H1 (cell line): ENCODE measurements around the gene ADARB2. TPM values are rescaled to one million over a fixed set of nuclear protein-coding genes. Genes with fewer than 3 reads are reported as not detected.

Experiments used
- CTCF ChIA-PET: fragments of 300-600 bp; sonication (Branson Sonifier 250); formaldehyde crosslinking; loops from one replicate; lab custom pipeline; 2021; ENCODE audit not compliant: partially characterized antibody; lab: Charles Lee
- POLR2A ChIA-PET: fragments of 300-600 bp; sonication (Branson Sonifier 250); formaldehyde crosslinking; loops from one replicate; lab custom pipeline; 2021; ENCODE audit warnings: inconsistent platforms; ENCODE audit not compliant: partially characterized antibody; lab: Charles Lee
- DNase-seq, 2 experiments: peaks; one replicate each; pipeline versions ENCODE4 v3.0.0 to v3.0.0-alpha.2; 2010 to 2022; ENCODE audit warnings: low spot score in 2 of 2, low read depth in 1 of 2, mixed read lengths in 1 of 2
- FAIRE-seq: peaks from 2 replicates; lab custom pipeline; 2011; peaks lifted over from hg19 to GRCh38; lab: Jason Lieb, UNC
- H2AFZ ChIP-seq: 2 replicates; pipeline ENCODE4 v1.8.1; 2012; ENCODE audit warnings: low read length, inconsistent platforms
- H2AK5ac ChIP-seq: 2 replicates; pipeline ENCODE4 v1.6.1; 2013; ENCODE audit warnings: low read depth, low read length
- H2BK120ac ChIP-seq: replicated peaks from 2 replicates; pipeline ENCODE3; 2013; ENCODE audit warnings: low read depth, low read length, inconsistent platforms
- H2BK12ac ChIP-seq: 2 replicates; pipeline ENCODE4 v1.6.1; 2013; ENCODE audit warnings: low read depth, low read length
- H2BK15ac ChIP-seq: 2 replicates; pipeline ENCODE4 v1.6.1; 2013; ENCODE audit warnings: low read length
- H2BK20ac ChIP-seq: 2 replicates; pipeline ENCODE4 v1.6.1; 2013; ENCODE audit warnings: low read length
- H2BK5ac ChIP-seq: 2 replicates; pipeline ENCODE4 v1.6.1; 2013; ENCODE audit warnings: low read depth, low read length
- H3K14ac ChIP-seq: 2 replicates; pipeline ENCODE4 v1.6.1; 2013; ENCODE audit warnings: inconsistent platforms; ENCODE audit not compliant: insufficient read length
- H3K18ac ChIP-seq: 2 replicates; pipeline ENCODE4 v1.6.1; 2013; ENCODE audit warnings: low read length; ENCODE audit errors: extremely low read depth
- H3K23ac ChIP-seq: 2 replicates; pipeline ENCODE4 v1.6.1; 2013; ENCODE audit warnings: inconsistent platforms; ENCODE audit not compliant: insufficient read length
- H3K23me2 ChIP-seq: 2 replicates; pipeline ENCODE4 v1.6.1; 2013; ENCODE audit warnings: low read depth, low read length
- H3K27ac ChIP-seq: 2 replicates; pipeline ENCODE4 v1.6.1; 2011; ENCODE audit warnings: low read depth, low read length, inconsistent platforms
- H3K27me3 ChIP-seq, 4 experiments: replicated peaks in 1 of 4; 1 replicate in 1 of 4; 2 replicates in 3 of 4; pipeline versions ENCODE4 v1.6.1 to v1.8.1; 2011 to 2013; ENCODE audit warnings: low read length in 3 of 4, mild to moderate bottlenecking in 3 of 4, inconsistent platforms in 2 of 4, mixed read lengths in 2 of 4, moderate library complexity in 1 of 4; ENCODE audit not compliant: control insufficient read depth in 3 of 4, insufficient read depth in 3 of 4; ENCODE audit errors: extremely low read depth in 1 of 4
- H3K36me3 ChIP-seq, 4 experiments: 2 replicates each; pipeline versions ENCODE4 v1.6.1 to v1.8.1; 2011 to 2013; ENCODE audit warnings: mild to moderate bottlenecking in 4 of 4, low read length in 3 of 4, moderate library complexity in 2 of 4, control low read depth in 1 of 4, inconsistent platforms in 1 of 4; ENCODE audit not compliant: insufficient read depth in 4 of 4, control insufficient read depth in 2 of 4
- H3K4ac ChIP-seq: replicated peaks from 2 replicates; pipeline ENCODE3; 2013; ENCODE audit warnings: low read length, low read depth, mixed read lengths, inconsistent platforms; ENCODE audit not compliant: insufficient read length
- H3K4me1 ChIP-seq, 4 experiments: replicated peaks in 1 of 4; 1 replicate in 1 of 4; 2 replicates in 3 of 4; pipeline versions ENCODE4 v1.6.1 to v1.8.1; 2011 to 2013; ENCODE audit warnings: low read length in 3 of 4, inconsistent platforms in 2 of 4, mixed read lengths in 1 of 4; ENCODE audit not compliant: insufficient read depth in 4 of 4, control insufficient read depth in 3 of 4
- H3K4me2 ChIP-seq, 2 experiments: 2 replicates each; pipeline versions ENCODE4 v1.6.1 to v1.8.1; 2011 to 2013; ENCODE audit warnings: low read depth in 2 of 2, low read length in 2 of 2, control low read depth in 1 of 2, inconsistent platforms in 1 of 2, mild to moderate bottlenecking in 1 of 2; ENCODE audit not compliant: insufficient read depth in 1 of 2
- H3K4me3 ChIP-seq, 4 experiments: fragments of 200-600, 300-600 bp in 1 of 4; sonication (generic), shearing (Covaris generic), sonication (Bioruptor Twin) in 1 of 4; 2 replicates each; pipeline versions ENCODE4 v1.5.1 to v1.8.1; 2011 to 2016; ENCODE audit warnings: low read length in 4 of 4, low read depth in 3 of 4, control low read depth in 2 of 4, inconsistent platforms in 2 of 4, mild to moderate bottlenecking in 2 of 4, mixed read lengths in 1 of 4, moderate library complexity in 1 of 4; ENCODE audit not compliant: insufficient read depth in 2 of 4; ENCODE audit errors: extremely low read depth in 1 of 4
- H3K56ac ChIP-seq: replicated peaks from 2 replicates; pipeline ENCODE3; 2013; ENCODE audit warnings: low read depth, mild to moderate bottlenecking, mixed read lengths, low read length, inconsistent platforms; ENCODE audit not compliant: insufficient read length
- H3K79me1 ChIP-seq: 2 replicates; pipeline ENCODE4 v1.6.1; 2013; ENCODE audit warnings: low read depth, low read length, control low read depth
- H3K79me2 ChIP-seq, 2 experiments: 2 replicates each; pipeline versions ENCODE4 v1.6.1 to v1.8.1; 2012 to 2013; ENCODE audit warnings: low read length in 2 of 2, mild to moderate bottlenecking in 2 of 2, inconsistent platforms in 1 of 2; ENCODE audit not compliant: insufficient read depth in 2 of 2, control insufficient read depth in 1 of 2
- H3K9ac ChIP-seq, 4 experiments: replicated peaks in 1 of 4; 1 replicate in 1 of 4; 2 replicates in 3 of 4; pipeline versions ENCODE4 v1.6.1 to v1.8.1; 2011 to 2013; ENCODE audit warnings: low read depth in 3 of 4, low read length in 3 of 4, control low read depth in 2 of 4, mild to moderate bottlenecking in 2 of 4, moderate library complexity in 2 of 4, inconsistent platforms in 1 of 4; ENCODE audit errors: extremely low read depth in 1 of 4
- H3K9me3 ChIP-seq, 2 experiments: 2 replicates each; pipeline versions ENCODE4 v1.6.1 to v1.8.1; 2012 to 2013; ENCODE audit warnings: mild to moderate bottlenecking in 2 of 2, moderate library complexity in 2 of 2, control low read depth in 1 of 2, inconsistent platforms in 1 of 2, low read depth in 1 of 2, low read length in 1 of 2, mixed read lengths in 1 of 2; ENCODE audit not compliant: insufficient read depth in 2 of 2
- H4K20me1 ChIP-seq, 2 experiments: replicated peaks in 1 of 2; 2 replicates each; pipeline versions ENCODE3 to v1.8.1; 2011 to 2013; ENCODE audit warnings: inconsistent platforms in 2 of 2, low read length in 2 of 2, mild to moderate bottlenecking in 1 of 2; ENCODE audit not compliant: insufficient read depth in 2 of 2, control insufficient read depth in 1 of 2
- H4K5ac ChIP-seq: 2 replicates; pipeline ENCODE4 v1.6.1; 2013; ENCODE audit warnings: low read length, low read depth, mixed read lengths, inconsistent platforms; ENCODE audit not compliant: insufficient read length
- H4K8ac ChIP-seq: 2 replicates; pipeline ENCODE4 v1.8.0; 2013; ENCODE audit warnings: mild to moderate bottlenecking, moderate library complexity, low read length, inconsistent platforms; ENCODE audit not compliant: insufficient read depth; ENCODE audit errors: extremely low read depth
- H4K91ac ChIP-seq: replicated peaks from 2 replicates; pipeline ENCODE3; 2013; ENCODE audit warnings: low read length, mixed read lengths, inconsistent platforms; ENCODE audit not compliant: insufficient read length
- BRCA1 ChIP-seq: IDR thresholded peaks from 2 replicates; pipeline ENCODE4 v1.6.1; 2012; ENCODE audit warnings: low read depth, low read length, improper control_type of control experiment
- KDM1A ChIP-seq: fragments of 200-600, 300-600 bp; sonication (generic); IDR thresholded peaks from 2 replicates; pipeline ENCODE4 v1.7.1; 2016; ENCODE audit warnings: mild to moderate bottlenecking, low read length, borderline replicate concordance
- NANOG ChIP-seq: IDR thresholded peaks from 2 replicates; pipeline ENCODE4 v1.6.1; 2011; ENCODE audit warnings: low read length, low read depth, mild to moderate bottlenecking, inconsistent platforms; ENCODE audit not compliant: insufficient read depth, poor library complexity, severe bottlenecking
- YY1 ChIP-seq: IDR thresholded peaks from 2 replicates; pipeline ENCODE4 v1.6.1; 2011; ENCODE audit warnings: low read depth, mild to moderate bottlenecking, low read length
- WGBS, 2 experiments: shearing (Covaris generic) in 1 of 2; methylation state at CpG; one replicate each; pipeline versions ENCODE4 v1.1.6 to v1.1.7; 2013 to 2015; ENCODE audit warnings: low lambda C conversion rate in 2 of 2, mixed read lengths in 2 of 2, inconsistent platforms in 1 of 2, low coverage in 1 of 2, missing lambda C conversion rate in 1 of 2; ENCODE audit not compliant: insufficient replicate concordance in 2 of 2, insufficient coverage in 1 of 2, insufficient read length in 1 of 2; ENCODE audit errors: extremely low coverage in 1 of 2, missing lambda C conversion rate in 1 of 2; 5-methylcytosine and 5-hydroxymethylcytosine counted together
- polyA plus RNA-seq, 7 experiments: library from polyadenylated mRNA; depleted of rRNA in 3 of 7; stranded (reverse) in 5 of 7; unstranded in 2 of 7; fragments of >200 nt in 5 of 7; fragments of 200-250 nt in 2 of 7; gene quantifications; 1 replicate in 5 of 7; 2 replicates in 1 of 7; 4 replicates in 1 of 7; pipeline versions ENCODE4 v1.2.1 to v1.2.3, GENCODE V29; 2011 to 2013; ENCODE audit warnings: missing spikeins in 2 of 7, mixed read lengths in 2 of 7
- total RNA-seq: library from RNA; stranded (reverse); fragmentation: NEBNext Ultra II Directional; extraction: Animal tissue kit (Norgen Biotek cat#: 25700); gene quantifications from 2 replicates; pipeline ENCODE4 v1.2.1, GENCODE V29; 2021
- TF ChIP-seq, protein P1 (sequence below), 3 experiments: IDR thresholded peaks; 1 replicate in 2 of 3; 2 replicates in 1 of 3; pipeline versions ENCODE4 v1.5.1 to v1.6.1; 2011; ENCODE audit warnings: low read length in 3 of 3, mild to moderate bottlenecking in 3 of 3, inconsistent platforms in 2 of 3, low read depth in 1 of 3, moderate library complexity in 1 of 3; ENCODE audit not compliant: insufficient read depth in 1 of 3; ENCODE audit errors: control extremely low read depth in 1 of 3

The ADARB2 gene
- total and polyA plus RNA-seq, 2 of the 8 experiments (the other 6 are each of a cell fraction or from before 2014, with no cell fraction given) = 2.2 to 2.8 TPM

DNA sequence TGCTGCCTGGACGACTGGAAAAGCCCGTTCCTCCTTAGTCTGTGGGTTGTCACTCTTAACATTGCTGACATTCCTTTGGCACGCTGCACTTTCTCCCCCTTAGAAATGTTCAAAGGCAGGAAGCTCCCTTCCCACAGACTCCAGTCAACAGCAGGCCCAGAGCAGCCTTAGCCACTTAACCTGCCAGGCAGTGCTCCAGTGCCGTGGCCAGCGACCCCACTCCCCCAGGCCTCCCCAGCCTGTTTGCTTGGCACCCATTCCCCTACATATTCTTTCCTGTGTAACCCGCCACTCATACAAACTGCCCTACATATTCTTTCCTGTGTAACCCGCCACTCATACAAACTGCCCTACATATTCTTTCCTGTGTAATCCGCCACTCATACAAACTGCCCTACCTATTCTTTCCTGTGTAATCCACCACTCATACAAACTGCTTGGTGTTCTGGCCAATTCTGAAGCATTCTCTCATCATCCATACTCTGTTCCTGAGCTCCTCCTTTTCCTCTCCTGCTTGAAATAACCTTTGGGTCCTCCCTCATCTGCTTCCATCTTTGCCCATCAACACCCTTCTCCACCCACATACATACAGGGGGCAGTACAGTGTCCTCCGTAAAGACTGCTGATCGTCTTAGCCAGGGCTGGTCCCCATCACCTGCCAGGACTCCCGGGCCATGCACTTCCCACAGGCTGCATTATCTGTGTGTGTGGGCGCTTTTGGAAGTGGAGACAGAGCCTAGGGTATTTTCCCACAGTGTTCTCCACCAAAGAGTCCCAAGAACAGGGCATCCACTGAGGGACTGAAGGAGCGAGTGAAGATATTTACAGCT lies 57.3 kb downstream of the ADARB2 start:
- WGBS, 2 experiments = 81% methylated on average over 13 of the region's 13 CpGs; no CpG with 5 or more reads in 1 of the 2 experiments
- CTCF ChIA-PET = interaction anchor here (0.6 to 2.2 kb wide), 11 partner anchors 13 to 1363 kb away, joined by 3 to 7 read pairs (median 3); no protein-coding TSS in a partner anchor
- TF ChIP-seq KDM1A (no peak), YY1 (no peak), BRCA1 (no peak), NANOG (no peak)
- TF ChIP-seq, protein P1, sequence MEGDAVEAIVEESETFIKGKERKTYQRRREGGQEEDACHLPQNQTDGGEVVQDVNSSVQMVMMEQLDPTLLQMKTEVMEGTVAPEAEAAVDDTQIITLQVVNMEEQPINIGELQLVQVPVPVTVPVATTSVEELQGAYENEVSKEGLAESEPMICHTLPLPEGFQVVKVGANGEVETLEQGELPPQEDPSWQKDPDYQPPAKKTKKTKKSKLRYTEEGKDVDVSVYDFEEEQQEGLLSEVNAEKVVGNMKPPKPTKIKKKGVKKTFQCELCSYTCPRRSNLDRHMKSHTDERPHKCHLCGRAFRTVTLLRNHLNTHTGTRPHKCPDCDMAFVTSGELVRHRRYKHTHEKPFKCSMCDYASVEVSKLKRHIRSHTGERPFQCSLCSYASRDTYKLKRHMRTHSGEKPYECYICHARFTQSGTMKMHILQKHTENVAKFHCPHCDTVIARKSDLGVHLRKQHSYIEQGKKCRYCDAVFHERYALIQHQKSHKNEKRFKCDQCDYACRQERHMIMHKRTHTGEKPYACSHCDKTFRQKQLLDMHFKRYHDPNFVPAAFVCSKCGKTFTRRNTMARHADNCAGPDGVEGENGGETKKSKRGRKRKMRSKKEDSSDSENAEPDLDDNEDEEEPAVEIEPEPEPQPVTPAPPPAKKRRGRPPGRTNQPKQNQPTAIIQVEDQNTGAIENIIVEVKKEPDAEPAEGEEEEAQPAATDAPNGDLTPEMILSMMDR (IDR thresholded peaks at IDR 0.05; ENCODE audit: control extremely low read depth in 1 of 3, insufficient read depth in 1 of 3, low read depth in 1 of 3, low read length in 3 of 3) = peak in 2 of 3 experiments; percentile 9 to 23; a peak in 2 of 4 replicates

More for the DNA sequence above, 57.3 kb downstream of the ADARB2 start:
- Histone ChIP-seq H3K27me3 (no peaks in the 10 kb centered on the region), H3K23ac (no peak overlapping the region), H3K36me3 (no peaks in the 10 kb centered on the region), H4K91ac (no peak overlapping the region), H3K4ac (no peak overlapping the region), H3K14ac (no peak overlapping the region), H3K79me1 (no peaks in the 10 kb centered on the region), H3K4me3 (no peak overlapping the region), H4K8ac (no peak overlapping the region), H4K20me1 (peaks cover 0 to 2% of the 10 kb centered on the region in 2 experiments), H3K27ac (no peak overlapping the region), H3K4me1 (peaks cover 3 to 5% (median 3%) of the 10 kb centered on the region in 4 experiments; a peak in 4 of 7 replicates), H3K18ac (no peak overlapping the region), H3K9ac (no peak overlapping the region), H2BK20ac (no peak overlapping the region), H2BK15ac (no peak overlapping the region), H3K56ac (no peak overlapping the region), H3K79me2 (no peaks in the 10 kb centered on the region), H3K23me2 (peaks cover 5% of the 10 kb centered on the region; the same call in 1 of the 2 replicates), H4K5ac (no peak overlapping the region), H2AK5ac (0 out of 2 replicates have a peak overlapping the region, but pooled peaks have one; percentile 34), H2BK5ac (no peak overlapping the region; the same call in 1 of the 2 replicates), H2BK12ac (peak overlapping the region; percentile 71; the same call in 1 of the 2 replicates), H2BK120ac (no peak overlapping the region), H3K4me2 (0 out of 4 replicates have a peak overlapping the region, but pooled peaks of 1 of the 2 experiments have one; percentile 6), H2AFZ (no peak overlapping the region), H3K9me3 (no peaks in the 10 kb centered on the region)
- POLR2A ChIA-PET = no interaction called here
- FAIRE-seq (no peak), DNase-seq (no peak)
